ENCODE results near the gene ACTBL2.

DNA sequence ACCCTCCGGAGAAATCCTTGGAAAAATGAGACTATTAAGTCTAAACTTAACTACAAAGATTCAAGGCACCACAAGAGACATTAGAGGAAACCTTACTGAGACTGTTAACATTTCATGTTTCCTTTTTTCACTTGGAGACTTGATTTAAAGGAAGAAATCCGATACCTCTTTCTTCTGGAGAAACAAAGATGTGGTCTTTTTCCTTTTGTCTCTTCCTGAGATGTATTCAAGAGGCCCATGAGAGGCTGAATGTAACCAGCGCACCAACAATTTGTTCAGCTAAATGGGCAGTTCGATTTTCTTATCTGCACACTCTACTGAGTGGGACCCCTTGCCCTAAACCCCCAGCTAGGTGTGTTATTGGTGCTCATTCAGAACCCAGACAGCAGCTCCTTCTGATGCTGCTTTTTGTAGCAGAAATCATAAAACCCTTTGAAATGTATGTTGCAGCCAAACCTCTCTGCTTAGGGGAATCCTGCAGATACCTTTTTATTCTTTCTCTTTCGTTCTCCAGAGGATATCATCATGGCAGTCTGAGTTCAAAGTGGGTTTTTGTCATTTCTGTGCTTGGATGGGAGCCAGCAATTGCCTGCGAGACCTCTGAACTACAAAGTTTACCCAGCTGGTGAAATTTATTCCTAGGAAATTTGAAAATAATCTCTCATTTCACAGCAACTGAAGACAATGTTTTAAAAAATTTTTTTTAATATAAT lies 41.9 kb upstream of the ACTBL2 start:
- TF ChIP-seq CTCF (IDR thresholded peaks at IDR 0.05; ENCODE audit: poor library complexity) (no peak), EZH2 (IDR thresholded peaks at IDR 0.05; ENCODE audit: borderline replicate concordance) (no peak), EZH2phosphoT487 (IDR thresholded peaks at IDR 0.05; ENCODE audit: low read depth, severe bottlenecking, unreplicated experiment) (no peak)
